ENCODE results near the gene MAGI2.
A peak's percentile ranks its signal among the peaks of the same experiment; 100 is the strongest.

The MAGI2 gene

GRCh38 chr7:78377532-78377931, 1075.9 kb downstream of the MAGI2 start:
- no peaks in the 10 kb centered on the region for H4K20me1 ChIP-seq (ENCODE audit: insufficient read depth, low read length, poor library complexity, severe bottlenecking)
- H2AFZ ChIP-seq (ENCODE audit: low read length): no peak overlapping the region
- no peaks in the 10 kb centered on the region for H3F3A ChIP-seq (ENCODE audit: low read depth)
- no peaks in the 10 kb centered on the region for H3K79me2 ChIP-seq (ENCODE audit: insufficient read depth, low read length)
- no peaks in the 10 kb centered on the region for H3K9me3 ChIP-seq (ENCODE audit: insufficient read depth, low read depth, low read length)
- H3K9ac ChIP-seq (ENCODE audit: low read depth, low read length, poor library complexity, severe bottlenecking): no peak overlapping the region
- TF ChIP-seq EZH2phosphoT487 (IDR thresholded peaks at IDR 0.05; ENCODE audit: borderline replicate concordance): no peak
- 0 out of 2 replicates have a peak, but pooled peaks have one; percentile 13 for TF ChIP-seq CTCF (conservative IDR thresholded peaks at IDR 0.05; ENCODE audit: low read length)
- no peak overlapping the region for H3K4me2 ChIP-seq (ENCODE audit: low read depth, low read length, poor library complexity, severe bottlenecking)
- H3K4me3 ChIP-seq (ENCODE audit: low read length, poor library complexity, severe bottlenecking): no peak overlapping the region
- no peaks in the 10 kb centered on the region for H3K27me3 ChIP-seq (ENCODE audit: insufficient read depth, low read length, poor library complexity, severe bottlenecking)
- H3K36me3 ChIP-seq (ENCODE audit: insufficient read depth, low read length): no peaks in the 10 kb centered on the region
- no peaks in the 10 kb centered on the region for H3K9me2 ChIP-seq (replicated peaks; ENCODE audit: low read depth, low read length)
- H3K4me1 ChIP-seq (ENCODE audit: insufficient read depth, low read length, poor library complexity, severe bottlenecking): no peaks in the 10 kb centered on the region

GRCh38 chr7:78370936-78371335, 1082.5 kb downstream of the MAGI2 start:
- Histone ChIP-seq H3K4me1 (ENCODE audit: insufficient read depth, low read length, poor library complexity, severe bottlenecking) (no peaks in the 10 kb centered on the region), H3K4me2 (ENCODE audit: low read depth, low read length, poor library complexity, severe bottlenecking) (no peak overlapping the region), H3K79me2 (ENCODE audit: insufficient read depth, low read length) (no peaks in the 10 kb centered on the region), H3F3A (ENCODE audit: low read depth) (no peaks in the 10 kb centered on the region), H3K4me3 (ENCODE audit: low read length, poor library complexity, severe bottlenecking) (no peak overlapping the region), H3K9me3 (ENCODE audit: insufficient read depth, low read depth, low read length) (no peaks in the 10 kb centered on the region), H3K9me2 (replicated peaks; ENCODE audit: low read depth, low read length) (no peaks in the 10 kb centered on the region), H3K9ac (ENCODE audit: low read depth, low read length, poor library complexity, severe bottlenecking) (no peak overlapping the region), H2AFZ (ENCODE audit: low read length) (no peak overlapping the region), H3K27me3 (ENCODE audit: insufficient read depth, low read length, poor library complexity, severe bottlenecking) (no peaks in the 10 kb centered on the region), H4K20me1 (ENCODE audit: insufficient read depth, low read length, poor library complexity, severe bottlenecking) (no peaks in the 10 kb centered on the region), H3K36me3 (ENCODE audit: insufficient read depth, low read length) (no peaks in the 10 kb centered on the region)
- TF ChIP-seq EZH2phosphoT487 (IDR thresholded peaks at IDR 0.05; ENCODE audit: borderline replicate concordance): no peak
- no peak for TF ChIP-seq CTCF (conservative IDR thresholded peaks at IDR 0.05; ENCODE audit: low read length)

- Histone ChIP-seq H3K9me2 (replicated peaks; ENCODE audit: low read depth, low read length) (no peaks in the 10 kb centered on the region), H3K4me1 (ENCODE audit: insufficient read depth, low read length, poor library complexity, severe bottlenecking) (no peaks in the 10 kb centered on the region), H3K4me2 (ENCODE audit: low read depth, low read length, poor library complexity, severe bottlenecking) (no peak overlapping the region), H3K79me2 (ENCODE audit: insufficient read depth, low read length) (no peaks in the 10 kb centered on the region), H3K9me3 (ENCODE audit: insufficient read depth, low read depth, low read length) (no peaks in the 10 kb centered on the region), H3K9ac (ENCODE audit: low read depth, low read length, poor library complexity, severe bottlenecking) (no peak overlapping the region), H3K36me3 (ENCODE audit: insufficient read depth, low read length) (no peaks in the 10 kb centered on the region), H4K20me1 (ENCODE audit: insufficient read depth, low read length, poor library complexity, severe bottlenecking) (no peaks in the 10 kb centered on the region), H3K4me3 (ENCODE audit: low read length, poor library complexity, severe bottlenecking) (no peak overlapping the region), H3F3A (ENCODE audit: low read depth) (no peaks in the 10 kb centered on the region), H3K27me3 (ENCODE audit: insufficient read depth, low read length, poor library complexity, severe bottlenecking) (no peaks in the 10 kb centered on the region), H2AFZ (ENCODE audit: low read length) (no peak overlapping the region)
- no peak for TF ChIP-seq EZH2phosphoT487 (IDR thresholded peaks at IDR 0.05; ENCODE audit: borderline replicate concordance)
- no peak for TF ChIP-seq CTCF (conservative IDR thresholded peaks at IDR 0.05; ENCODE audit: low read length)
Measured at GRCh38 chr7:78368771-78369170, 1084.7 kb downstream of the MAGI2 start.

Measured in Loucy (cell line).